Measurements from ENCODE around the gene ERO1A.

ERO1A gene

DNA sequence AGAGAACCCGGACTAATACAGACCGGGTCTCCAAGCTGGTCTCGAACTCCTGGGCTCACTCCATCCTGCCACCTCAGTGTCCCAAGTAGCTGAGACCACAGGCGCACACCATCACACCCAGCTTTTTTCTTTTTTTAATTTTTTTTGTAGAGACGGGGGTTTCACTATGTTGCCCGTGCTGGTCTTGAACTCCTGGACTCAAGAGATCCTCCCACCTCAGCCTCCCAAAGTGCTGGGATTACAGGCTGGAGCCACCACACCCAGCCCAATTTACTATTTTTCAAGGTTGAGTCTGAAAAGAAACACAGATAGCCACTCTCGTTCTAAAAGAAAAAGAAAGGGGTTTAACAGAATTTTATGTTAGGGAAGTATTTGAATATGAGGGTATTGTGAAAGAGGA is 1.8 kb downstream of the ERO1A start:
- DNase-seq (ENCODE audit: low read depth): no peak
- H3K4me3 ChIP-seq (ENCODE audit: low read depth, low read length): no peak overlapping the region
- TF ChIP-seq MAX (IDR thresholded peaks at IDR 0.05; ENCODE audit: low read depth, low read length): no peak
- TF ChIP-seq MYC (IDR thresholded peaks at IDR 0.05; ENCODE audit: low read depth, low read length): no peak
- no peak for TF ChIP-seq POLR2A (IDR thresholded peaks at IDR 0.05; ENCODE audit: extremely low read depth, insufficient read length)
- TF ChIP-seq, protein P1, sequence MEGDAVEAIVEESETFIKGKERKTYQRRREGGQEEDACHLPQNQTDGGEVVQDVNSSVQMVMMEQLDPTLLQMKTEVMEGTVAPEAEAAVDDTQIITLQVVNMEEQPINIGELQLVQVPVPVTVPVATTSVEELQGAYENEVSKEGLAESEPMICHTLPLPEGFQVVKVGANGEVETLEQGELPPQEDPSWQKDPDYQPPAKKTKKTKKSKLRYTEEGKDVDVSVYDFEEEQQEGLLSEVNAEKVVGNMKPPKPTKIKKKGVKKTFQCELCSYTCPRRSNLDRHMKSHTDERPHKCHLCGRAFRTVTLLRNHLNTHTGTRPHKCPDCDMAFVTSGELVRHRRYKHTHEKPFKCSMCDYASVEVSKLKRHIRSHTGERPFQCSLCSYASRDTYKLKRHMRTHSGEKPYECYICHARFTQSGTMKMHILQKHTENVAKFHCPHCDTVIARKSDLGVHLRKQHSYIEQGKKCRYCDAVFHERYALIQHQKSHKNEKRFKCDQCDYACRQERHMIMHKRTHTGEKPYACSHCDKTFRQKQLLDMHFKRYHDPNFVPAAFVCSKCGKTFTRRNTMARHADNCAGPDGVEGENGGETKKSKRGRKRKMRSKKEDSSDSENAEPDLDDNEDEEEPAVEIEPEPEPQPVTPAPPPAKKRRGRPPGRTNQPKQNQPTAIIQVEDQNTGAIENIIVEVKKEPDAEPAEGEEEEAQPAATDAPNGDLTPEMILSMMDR (IDR thresholded peaks at IDR 0.05; ENCODE audit: low read depth, low read length): no peak

DNA sequence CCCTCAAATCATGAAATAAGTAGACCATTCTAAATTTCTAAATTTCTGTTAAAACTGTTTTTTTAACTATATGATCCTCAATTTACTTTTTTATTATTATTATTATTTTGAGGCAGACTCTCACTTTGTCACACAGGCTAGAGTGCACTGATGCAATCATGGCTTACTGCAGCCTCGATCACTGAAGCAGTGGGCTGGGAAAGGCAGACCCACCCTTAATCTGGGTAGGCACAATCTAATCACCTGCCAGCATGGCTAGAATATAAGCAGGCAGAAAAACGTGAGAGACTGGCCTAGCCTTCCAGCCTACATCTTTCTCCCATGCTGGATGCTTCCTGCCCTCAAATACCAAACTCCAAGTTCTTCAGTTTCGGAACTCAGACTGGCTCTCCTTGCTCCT is 2.3 kb downstream of the ERO1A start:
- no peak overlapping the region for H3K4me3 ChIP-seq (ENCODE audit: low read depth, low read length)

DNA sequence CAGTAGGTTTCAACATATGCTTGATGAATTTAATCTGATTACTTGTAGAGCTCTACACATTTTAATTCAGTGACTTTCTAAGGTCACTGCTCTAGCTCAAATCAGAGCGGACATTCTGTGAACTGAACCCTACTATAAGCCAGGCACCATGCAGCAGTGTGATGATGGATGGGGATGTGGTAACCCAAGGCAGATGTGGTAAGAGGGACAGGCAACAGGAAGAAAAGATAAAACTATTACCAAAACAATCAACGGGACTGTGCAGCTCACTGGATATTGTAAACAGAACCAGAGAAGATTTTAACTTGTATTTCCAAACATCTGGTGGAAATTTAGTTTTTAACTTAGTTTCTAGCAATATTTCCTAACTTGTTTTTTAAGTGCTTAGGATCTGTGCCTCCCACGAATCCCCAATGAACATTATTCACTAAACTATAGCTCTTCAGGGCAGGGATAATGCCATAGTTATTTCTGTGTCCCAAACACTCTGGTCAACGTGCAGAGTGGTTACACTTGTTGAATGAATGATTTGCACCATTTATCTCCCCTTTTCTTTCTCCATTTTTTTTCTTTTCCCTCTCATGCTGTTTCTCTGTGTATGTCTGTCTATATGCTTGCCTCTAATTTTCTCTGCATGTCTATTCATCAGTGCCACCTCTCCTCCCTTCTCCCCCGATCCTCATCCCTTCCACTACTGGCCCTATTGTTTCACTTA is 3.0 kb downstream of the ERO1A start:
- no peak overlapping the region for H3K4me3 ChIP-seq (ENCODE audit: low read depth, low read length)
- peak; percentile 80 for DNase-seq (ENCODE audit: low read depth)
- TF ChIP-seq POLR2A (IDR thresholded peaks at IDR 0.05; ENCODE audit: extremely low read depth, insufficient read length) (no peak), MYC (IDR thresholded peaks at IDR 0.05; ENCODE audit: low read depth, low read length) (peak; percentile 21; the same call in 1 of the 2 replicates), MAX (IDR thresholded peaks at IDR 0.05; ENCODE audit: low read depth, low read length) (peak; percentile 40; the same call in 1 of the 2 replicates)
- TF ChIP-seq, protein P1 (IDR thresholded peaks at IDR 0.05; ENCODE audit: low read depth, low read length): no peak

More for the DNA sequence above, 2.3 kb downstream of the ERO1A start:
- TF ChIP-seq POLR2A (IDR thresholded peaks at IDR 0.05; ENCODE audit: extremely low read depth, insufficient read length) (no peak), MYC (IDR thresholded peaks at IDR 0.05; ENCODE audit: low read depth, low read length) (no peak), MAX (IDR thresholded peaks at IDR 0.05; ENCODE audit: low read depth, low read length) (no peak)
- TF ChIP-seq, protein P1 (IDR thresholded peaks at IDR 0.05; ENCODE audit: low read depth, low read length): no peak
- no peak for DNase-seq (ENCODE audit: low read depth)

GRCh38 chr14:52690983-52691760 is 4.2 kb downstream of the ERO1A start:
- DNase-seq (ENCODE audit: low read depth): no peak

DNA sequence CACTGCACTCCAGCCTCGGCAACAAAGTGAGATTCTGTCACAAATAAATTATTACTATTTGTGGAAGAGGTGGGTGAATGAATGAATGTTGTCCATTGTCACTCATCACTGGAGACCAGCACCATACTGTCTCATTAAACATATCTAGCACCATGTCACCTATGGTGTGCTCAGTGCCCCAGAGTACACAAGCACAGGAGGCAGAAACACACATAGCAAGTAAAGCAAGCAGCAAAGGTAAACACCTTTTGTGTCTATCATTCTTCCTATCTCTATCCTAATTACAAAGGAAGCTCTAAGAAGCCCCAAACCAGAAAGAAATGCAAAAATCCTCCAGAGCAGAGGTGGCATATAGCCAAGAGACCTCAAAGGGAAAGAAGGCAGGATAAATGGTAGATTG is 9.2 kb downstream of the ERO1A start:
- no peak overlapping the region for H3K4me3 ChIP-seq (ENCODE audit: low read depth, low read length)
- DNase-seq (ENCODE audit: low read depth): no peak
- TF ChIP-seq MAX (IDR thresholded peaks at IDR 0.05; ENCODE audit: low read depth, low read length) (no peak), POLR2A (IDR thresholded peaks at IDR 0.05; ENCODE audit: extremely low read depth, insufficient read length) (no peak), MYC (IDR thresholded peaks at IDR 0.05; ENCODE audit: low read depth, low read length) (no peak)
- TF ChIP-seq, protein P1 (IDR thresholded peaks at IDR 0.05; ENCODE audit: low read depth, low read length): no peak

More at GRCh38 chr14:52690983-52691760, 4.2 kb downstream of the ERO1A start:
- no peak overlapping the region for H3K4me3 ChIP-seq (ENCODE audit: low read depth, low read length)
- TF ChIP-seq POLR2A (IDR thresholded peaks at IDR 0.05; ENCODE audit: extremely low read depth, insufficient read length): no peak
- TF ChIP-seq, protein P1 (IDR thresholded peaks at IDR 0.05; ENCODE audit: low read depth, low read length): no peak
- no peak for TF ChIP-seq MYC (IDR thresholded peaks at IDR 0.05; ENCODE audit: low read depth, low read length)
- no peak for TF ChIP-seq MAX (IDR thresholded peaks at IDR 0.05; ENCODE audit: low read depth, low read length)

Data from NB4 (cell line).